Transverse colon (tissue), 4 donors: ENCODE data around the gene TMIGD1. TPM values are rescaled to one million over a fixed set of nuclear protein-coding genes. Genes with fewer than 3 reads are reported as not detected.

Experiments used
- DNase-seq: peaks from one replicate; pipeline ENCODE4 v3.0.0-alpha.2; 2019
- H3K27ac ChIP-seq, 4 donors: fragments of 200-600 bp; sonication (generic); 2 replicates each; pipeline ENCODE4 v1.5.1; 2016 to 2018; ENCODE audit warnings: inconsistent platforms in 4 of 4
- H3K27me3 ChIP-seq: fragments of 200-600 bp; sonication (generic); 2 replicates; pipeline ENCODE4 v1.5.1; 2017; ENCODE audit warnings: inconsistent platforms
- H3K36me3 ChIP-seq, 4 donors: fragments of 200-600 bp; sonication (generic); 2 replicates each; pipeline ENCODE4 v1.5.1; 2017 to 2019; ENCODE audit warnings: inconsistent platforms in 4 of 4
- H3K4me1 ChIP-seq, 4 donors: fragments of 200-600 bp; sonication (generic); 2 replicates each; pipeline ENCODE4 v1.5.1; 2017 to 2020; ENCODE audit warnings: inconsistent platforms in 4 of 4
- H3K4me3 ChIP-seq, 4 donors: fragments of 200-600 bp; sonication (generic); 1 replicate in 1 of 4; 2 replicates in 3 of 4; pipeline versions ENCODE4 v1.5.1 to v1.6.1; 2017 to 2019; ENCODE audit warnings: inconsistent platforms in 4 of 4
- H3K9me3 ChIP-seq, 2 donors: fragments of 200-600 bp; sonication (generic); 2 replicates each; pipeline ENCODE4 v1.5.1; 2017 to 2019; ENCODE audit warnings: inconsistent platforms in 2 of 2
- CTCF ChIP-seq, 5 experiments: fragments of 200-600 bp in 3 of 5; fragments of 450-650 bp in 2 of 5; sonication (generic) in 3 of 5; IDR thresholded peaks; 1 replicate in 2 of 5; 2 replicates in 3 of 5; pipeline ENCODE4 v1.5.1; 2016 to 2017; ENCODE audit warnings: antibody characterized with exemption in 5 of 5, inconsistent platforms in 3 of 5, mild to moderate bottlenecking in 2 of 5, moderate library complexity in 1 of 5
- EP300 ChIP-seq: sonication (generic); formaldehyde crosslinking; IDR thresholded peaks from one replicate; pipeline ENCODE4 v1.6.1; 2017; ENCODE audit warnings: antibody characterized with exemption, low read depth
- POLR2A ChIP-seq: fragments of 450-650 bp; IDR thresholded peaks from one replicate; pipeline ENCODE4 v1.6.1; 2016; ENCODE audit warnings: antibody characterized with exemption, mild to moderate bottlenecking, moderate library complexity
- POLR2AphosphoS5 ChIP-seq, 3 donors: sonication (generic); formaldehyde crosslinking; IDR thresholded peaks; one replicate each; pipeline ENCODE4 v1.6.1; 2016; ENCODE audit warnings: antibody characterized with exemption in 3 of 3
- WGBS, 2 donors: methylation state at CpG; one replicate each; pipeline ENCODE4 v1.1.5; 2018; ENCODE audit warnings: low coverage in 1 of 2; 5-methylcytosine and 5-hydroxymethylcytosine counted together
- in situ Hi-C, 4 donors: fragments of 200-750 bp; cut with MboI; loops; one replicate each; pipeline versions ENCODE4 v1.15.0 to v1.15.1; 2017; ENCODE audit warnings: low sequenced_read_pairs in 3 of 4, low pct_ligation_motif_present in 1 of 4, low pct_unique_long_range_greater_than_20kb in 1 of 4
- intact Hi-C: fragments of 100-400 bp; cut with DNase I; formaldehyde crosslinking; loops from one replicate; pipeline ENCODE4 v1.15.1; 2023; ENCODE audit warnings: low total_unique reads
- total RNA-seq, 4 donors: library from RNA; depleted of rRNA; stranded (reverse); fragments of >200 nt; gene quantifications; one replicate each; pipeline ENCODE4 v1.1.0, GENCODE V29; 2016

The TMIGD1 gene
- total RNA-seq, 4 donors from 2014 or later = 0.80 to 488 (median 131) TPM

GRCh38 chr17:30297715-30298114 lies 36.1 kb downstream of the TMIGD1 start:
- WGBS, 2 donors = 96 to 100% methylated on average over 1 to 4 of the region's 4 CpGs
- in situ Hi-C loops = no loop called here
- no peak for TF ChIP-seq POLR2AphosphoS5 (IDR thresholded peaks at IDR 0.05)
- TF ChIP-seq EP300 = no peak
- H3K27ac ChIP-seq = no peak overlapping the region
- no peaks in the 10 kb centered on the region for H3K4me1 ChIP-seq
- no peak for DNase-seq
- H3K9me3 ChIP-seq = no peaks in the 10 kb centered on the region
- H3K36me3 ChIP-seq = no peaks in the 10 kb centered on the region
- no peaks in the 10 kb centered on the region for H3K27me3 ChIP-seq
- H3K4me3 ChIP-seq = no peak overlapping the region
- intact Hi-C loops = no loop called here

GRCh38 chr17:30296499-30297080 lies 37.3 kb downstream of the TMIGD1 start:
- intact Hi-C loops (no loop called here), in situ Hi-C loops (no loop called here)
- no peak for TF ChIP-seq POLR2A
- no peak for TF ChIP-seq POLR2AphosphoS5 (IDR thresholded peaks at IDR 0.05)
- no peak for TF ChIP-seq CTCF (IDR thresholded peaks at IDR 0.05)
- no peak for TF ChIP-seq EP300
- no peaks in the 10 kb centered on the region for H3K9me3 ChIP-seq
- no peak for DNase-seq
- no peak overlapping the region for H3K4me3 ChIP-seq
- no peaks in the 10 kb centered on the region for H3K27me3 ChIP-seq
- no peak overlapping the region for H3K27ac ChIP-seq
- no peaks in the 10 kb centered on the region for H3K36me3 ChIP-seq
- WGBS, 2 donors = 20 to 72% methylated on average over 1 to 5 of the region's 5 CpGs
- no peaks in the 10 kb centered on the region for H3K4me1 ChIP-seq

- Histone ChIP-seq H3K36me3 (peaks cover 0 to 10% (median 5%) of the 10 kb centered on the region in 4 donors), H3K27me3 (no peaks in the 10 kb centered on the region), H3K4me1 (peaks cover 9 to 13% (median 10%) of the 10 kb centered on the region in 4 donors), H3K27ac (peak overlapping the region; percentile 76 to 83 (median 82)), H3K4me3 (peak overlapping the region; percentile 87 to 99 (median 94)), H3K9me3 (no peaks in the 10 kb centered on the region)
- intact Hi-C loops = no loop called here
- 32% methylated on average over 17 of the region's 17 CpGs; no CpG with 5 or more reads in 1 of the 2 donors for WGBS, 2 donors
- no peak for DNase-seq
- no peak for TF ChIP-seq EP300
- TF ChIP-seq CTCF (IDR thresholded peaks at IDR 0.05) = no peak
- TF ChIP-seq POLR2AphosphoS5 (IDR thresholded peaks at IDR 0.05) = no peak
- no peak for TF ChIP-seq POLR2A
- in situ Hi-C loops = no loop called here
Observed at GRCh38 chr17:30292286-30292858, 41.5 kb downstream of the TMIGD1 start.

- H3K4me1 ChIP-seq = peaks cover 9 to 13% (median 10%) of the 10 kb centered on the region in 4 donors
- DNase-seq = peak; percentile 84
- 0% methylated on average over 52 of the region's 89 CpGs; no CpG with 5 or more reads in 1 of the 2 donors for WGBS, 2 donors
- H3K27ac ChIP-seq = peak within 1 kb of the TSS; percentile 76 to 83 (median 82)
- intact Hi-C loops (no loop called here), in situ Hi-C loops (no loop called here)
- no peaks in the 10 kb centered on the region for H3K27me3 ChIP-seq
- H3K9me3 ChIP-seq = no peaks in the 10 kb centered on the region
- H3K4me3 ChIP-seq = peak within 1 kb of the TSS; percentile 87 to 99 (median 94)
- TF ChIP-seq POLR2AphosphoS5 (IDR thresholded peaks at IDR 0.05) (peak; percentile 9 to 38 (median 27)), POLR2A (peak; percentile 31), CTCF (IDR thresholded peaks at IDR 0.05) (no peak)
- H3K36me3 ChIP-seq = peaks cover 0 to 16% (median 9%) of the 10 kb centered on the region in 4 donors
Observed at GRCh38 chr17:30291543-30292285, 42.1 kb downstream of the TMIGD1 start, which contains the start of gene BLMH. Gene BLMH, minus strand, starts transcription at chr17:30291944. Its CDS starts 125 bp downstream, at chr17:30291819.
